ACHN (cell line): ENCODE measurements around the gene ZNF780B.

Experiments
- DNase-seq: peaks from one replicate; pipeline ENCODE4 v3.0.0-alpha.2; 2015
- in situ Hi-C: cut with HindIII; loops from 2 replicates; pipeline ENCODE4 v1.10.0; 2017; ENCODE audit warnings: low sequenced_read_pairs, low pct_ligation_motif_present, low pct_unique_long_range_greater_than_20kb

Gene ZNF780B

GRCh38 chr19:39993605-39994004 lies 62.4 kb downstream of the ZNF780B start:
- DNase-seq = no peak
- in situ Hi-C loops = no loop called here

- in situ Hi-C loops = no loop called here
- DNase-seq = no peak
Observed at GRCh38 chr19:39987596-39987995, 68.4 kb downstream of the ZNF780B start.

- in situ Hi-C loops = no loop called here
- no peak for DNase-seq
Observed at GRCh38 chr19:39987167-39987566, 68.9 kb downstream of the ZNF780B start.

- no peak for DNase-seq
- in situ Hi-C loops = no loop called here
Observed at GRCh38 chr19:39986643-39987042, 69.4 kb downstream of the ZNF780B start.

GRCh38 chr19:39983695-39984300 lies 72.2 kb downstream of the ZNF780B start:
- DNase-seq = no peak
- in situ Hi-C loops = no loop called here

- in situ Hi-C loops = no loop called here
- no peak for DNase-seq
Observed at GRCh38 chr19:39982883-39983282, 73.1 kb downstream of the ZNF780B start.
